ENCODE results near the gene IL1RAP. TPM values are rescaled to one million over a fixed set of nuclear protein-coding genes. Genes with fewer than 3 reads are reported as not detected.

IL1RAP gene
- total and polyA plus RNA-seq, 8 donors: 0.76 to 54.8 (median 6.3) TPM; not detected in 2

- Histone ChIP-seq H3K9me3 (no peaks in the 10 kb centered on the region), H3K4me3 (no peak overlapping the region), H3K4me1 (no peaks in the 10 kb centered on the region), H3K27ac (no peak overlapping the region), H3K36me3 (no peaks in the 10 kb centered on the region), H3K27me3 (no peaks in the 10 kb centered on the region)
- TF ChIP-seq POLR2AphosphoS5 (IDR thresholded peaks at IDR 0.05) (no peak), POLR2A (IDR thresholded peaks at IDR 0.05) (no peak), CTCF (IDR thresholded peaks at IDR 0.05) (no peak), EP300 (IDR thresholded peaks at IDR 0.05) (no peak)
- no peak for DNase-seq
- WGBS, 5 donors: 87 to 94% (median 89%) methylated on average over 7 of the region's 7 CpGs
- intact Hi-C loops (cut with DNase I; ENCODE audit: low total_unique reads): no loop called here
Observed at GRCh38 chr3:190684776-190685175, 170.9 kb downstream of the IL1RAP start.

- no peak overlapping the region for H3K4me3 ChIP-seq
- WGBS, 5 donors: 85 to 95% (median 90%) methylated on average over 1 of the region's 1 CpG
Observed at GRCh38 chr3:190686011-190686410, 172.1 kb downstream of the IL1RAP start.

GRCh38 chr3:190690246-190690645 lies 176.4 kb downstream of the IL1RAP start:
- Histone ChIP-seq H3K36me3 (no peaks in the 10 kb centered on the region), H3K9me3 (no peaks in the 10 kb centered on the region), H3K27ac (no peak overlapping the region), H3K27me3 (no peaks in the 10 kb centered on the region), H3K4me1 (peaks cover 0 to 11% (median 4%) of the 10 kb centered on the region in 4 donors), H3K4me3 (no peak overlapping the region)
- DNase-seq: no peak
- TF ChIP-seq EP300 (IDR thresholded peaks at IDR 0.05) (no peak), CTCF (IDR thresholded peaks at IDR 0.05) (no peak), POLR2A (IDR thresholded peaks at IDR 0.05) (no peak), POLR2AphosphoS5 (IDR thresholded peaks at IDR 0.05) (no peak)
- intact Hi-C loops (cut with DNase I; ENCODE audit: low total_unique reads): no loop called here
- 79 to 89% (median 79%) methylated on average over 6 of the region's 6 CpGs for WGBS, 5 donors

More at GRCh38 chr3:190686011-190686410, 172.1 kb downstream of the IL1RAP start:
- no peak for DNase-seq
- no peaks in the 10 kb centered on the region for H3K4me1 ChIP-seq
- H3K27ac ChIP-seq: no peak overlapping the region
- H3K9me3 ChIP-seq: no peaks in the 10 kb centered on the region
- no peaks in the 10 kb centered on the region for H3K36me3 ChIP-seq
- no peak for TF ChIP-seq POLR2A (IDR thresholded peaks at IDR 0.05)
- TF ChIP-seq POLR2AphosphoS5 (IDR thresholded peaks at IDR 0.05): no peak
- TF ChIP-seq EP300 (IDR thresholded peaks at IDR 0.05): no peak
- no peak for TF ChIP-seq CTCF (IDR thresholded peaks at IDR 0.05)
- H3K27me3 ChIP-seq: no peaks in the 10 kb centered on the region
- intact Hi-C loops (cut with DNase I; ENCODE audit: low total_unique reads): no loop called here

GRCh38 chr3:190692256-190692655 lies 178.4 kb downstream of the IL1RAP start:
- Histone ChIP-seq H3K4me1 (peaks cover 0 to 18% (median 9%) of the 10 kb centered on the region in 4 donors), H3K4me3 (no peak overlapping the region), H3K27me3 (no peaks in the 10 kb centered on the region), H3K36me3 (no peaks in the 10 kb centered on the region), H3K27ac (no peak overlapping the region), H3K9me3 (no peaks in the 10 kb centered on the region)
- DNase-seq: no peak
- intact Hi-C loops (cut with DNase I; ENCODE audit: low total_unique reads): no loop called here
- no peak for TF ChIP-seq POLR2A (IDR thresholded peaks at IDR 0.05)
- TF ChIP-seq CTCF (IDR thresholded peaks at IDR 0.05): no peak
- no peak for TF ChIP-seq POLR2AphosphoS5 (IDR thresholded peaks at IDR 0.05)
- TF ChIP-seq EP300 (IDR thresholded peaks at IDR 0.05): no peak
